Nephron (organoid): ENCODE results near the gene EHD4.

Experiments
- H3K27ac Mint-ChIP-seq, 3 experiments: 2 replicates each; pipeline ENCODE4 v1.8.0; 2020; ENCODE audit warnings: mixed read lengths in 3 of 3, mild to moderate bottlenecking in 2 of 3, moderate library complexity in 1 of 3
- H3K27me3 Mint-ChIP-seq: 2 replicates; pipeline ENCODE4 v1.8.0; 2021; ENCODE audit warnings: low read depth, mild to moderate bottlenecking, moderate library complexity, mixed read lengths
- H3K36me3 Mint-ChIP-seq: 2 replicates; pipeline ENCODE4 v1.8.0; 2020; ENCODE audit warnings: low read depth, mixed read lengths
- H3K4me1 Mint-ChIP-seq: 2 replicates; pipeline ENCODE4 v1.8.0; 2020; ENCODE audit warnings: mixed read lengths
- H3K4me3 Mint-ChIP-seq, 3 experiments: 2 replicates each; pipeline ENCODE4 v1.8.0; 2020; ENCODE audit warnings: mild to moderate bottlenecking in 3 of 3, mixed read lengths in 3 of 3, moderate library complexity in 2 of 3
- H3K9me3 Mint-ChIP-seq: 2 replicates; pipeline ENCODE4 v1.8.0; 2020; ENCODE audit warnings: mixed read lengths
- TF ChIP-seq, protein P1 (sequence below), 3 experiments: fragments of 200-600 bp; sonication (generic); IDR thresholded peaks; one replicate each; pipeline ENCODE4 v1.5.0; 2021; ENCODE audit warnings: antibody characterized with exemption in 3 of 3; ENCODE audit not compliant: unreplicated experiment in 3 of 3

EHD4 gene

DNA sequence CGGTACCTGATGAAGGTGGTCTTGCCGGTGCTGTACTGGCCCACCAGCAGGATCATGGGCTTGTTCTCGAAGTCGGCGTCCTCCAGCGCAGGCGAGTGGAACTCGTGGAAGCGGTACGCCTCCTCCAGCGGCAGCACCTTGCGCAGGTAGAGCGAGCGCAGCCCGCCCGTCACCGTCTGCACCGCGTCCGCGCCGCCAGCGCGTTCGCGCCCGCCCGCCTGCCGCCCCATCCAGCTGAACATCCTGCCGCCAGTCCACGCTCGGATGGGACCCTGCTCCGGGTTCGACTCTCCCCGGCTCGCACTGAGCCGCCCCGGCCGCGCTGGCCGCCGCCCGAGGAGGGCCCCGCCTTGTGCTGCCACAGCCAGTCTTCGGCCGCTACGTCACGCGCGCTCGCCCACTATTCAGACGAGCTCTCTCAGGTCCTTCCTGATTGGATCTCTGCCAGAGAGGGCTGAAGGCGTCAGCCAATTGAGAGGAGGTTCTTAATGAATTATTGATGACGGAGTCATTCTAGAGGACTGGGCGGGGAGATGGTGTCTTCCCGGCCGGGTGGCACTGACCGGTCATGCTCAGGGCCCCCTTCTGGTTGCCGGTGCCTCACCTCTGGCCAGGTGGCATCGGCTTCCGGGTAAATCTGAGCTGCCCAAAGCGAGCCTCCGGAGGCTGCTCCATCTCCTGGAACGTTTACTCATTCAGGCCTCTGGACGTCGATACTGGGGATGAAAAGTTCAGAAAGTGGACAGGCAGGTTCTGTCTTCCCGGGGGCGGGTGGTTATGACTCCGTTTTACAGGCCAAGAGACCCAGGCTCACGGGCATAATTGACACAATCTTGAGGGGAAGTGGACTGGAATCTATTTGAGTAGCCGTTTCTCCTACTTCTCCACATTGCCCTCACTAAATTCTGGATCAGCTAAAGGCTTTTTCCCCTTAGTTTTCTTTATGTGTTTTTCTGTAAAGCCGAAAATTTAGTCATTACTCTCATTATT is at the start of gene EHD4:
Gene EHD4 (minus strand): TSS at position 305 of the 990 bp plus-strand sequence. CDS start 63 bp downstream, at position 242.
- peaks cover 19% of the 10 kb centered on the region for H3K4me1 Mint-ChIP-seq
- peak within 1 kb of the TSS; percentile 62 to 90 (median 70) for H3K27ac Mint-ChIP-seq
- no peaks in the 10 kb centered on the region for H3K36me3 Mint-ChIP-seq
- TF ChIP-seq, protein P1, sequence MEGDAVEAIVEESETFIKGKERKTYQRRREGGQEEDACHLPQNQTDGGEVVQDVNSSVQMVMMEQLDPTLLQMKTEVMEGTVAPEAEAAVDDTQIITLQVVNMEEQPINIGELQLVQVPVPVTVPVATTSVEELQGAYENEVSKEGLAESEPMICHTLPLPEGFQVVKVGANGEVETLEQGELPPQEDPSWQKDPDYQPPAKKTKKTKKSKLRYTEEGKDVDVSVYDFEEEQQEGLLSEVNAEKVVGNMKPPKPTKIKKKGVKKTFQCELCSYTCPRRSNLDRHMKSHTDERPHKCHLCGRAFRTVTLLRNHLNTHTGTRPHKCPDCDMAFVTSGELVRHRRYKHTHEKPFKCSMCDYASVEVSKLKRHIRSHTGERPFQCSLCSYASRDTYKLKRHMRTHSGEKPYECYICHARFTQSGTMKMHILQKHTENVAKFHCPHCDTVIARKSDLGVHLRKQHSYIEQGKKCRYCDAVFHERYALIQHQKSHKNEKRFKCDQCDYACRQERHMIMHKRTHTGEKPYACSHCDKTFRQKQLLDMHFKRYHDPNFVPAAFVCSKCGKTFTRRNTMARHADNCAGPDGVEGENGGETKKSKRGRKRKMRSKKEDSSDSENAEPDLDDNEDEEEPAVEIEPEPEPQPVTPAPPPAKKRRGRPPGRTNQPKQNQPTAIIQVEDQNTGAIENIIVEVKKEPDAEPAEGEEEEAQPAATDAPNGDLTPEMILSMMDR (IDR thresholded peaks at IDR 0.05; ENCODE audit: unreplicated experiment in 3 of 3): peak; percentile 7 to 28 (median 14)
- H3K4me3 Mint-ChIP-seq: peak within 1 kb of the TSS; percentile 89 to 95 (median 94)
- peaks cover 17% of the 10 kb centered on the region for H3K27me3 Mint-ChIP-seq
- no peaks in the 10 kb centered on the region for H3K9me3 Mint-ChIP-seq

DNA sequence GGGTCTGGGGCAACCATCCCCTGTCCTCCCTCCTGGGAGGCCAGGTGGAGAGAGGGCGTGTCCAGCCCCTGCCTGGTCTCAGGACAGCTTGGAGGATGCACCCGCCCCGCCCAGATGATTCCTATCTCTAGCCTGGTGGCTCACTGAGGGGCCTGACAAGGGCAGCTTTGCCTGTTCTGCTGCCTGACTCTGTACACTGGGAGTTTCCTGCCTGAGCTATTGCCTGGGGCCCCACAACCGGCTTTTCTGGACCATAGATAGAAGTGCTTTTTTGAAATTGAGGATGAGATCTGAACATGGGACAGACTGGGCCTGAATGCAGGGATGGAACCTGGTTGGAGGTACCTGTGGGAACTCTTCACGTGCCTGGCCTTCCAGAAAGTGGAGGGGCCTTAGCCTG is 49.2 kb upstream of the EHD4 start:
- peaks cover 20% of the 10 kb centered on the region for H3K4me1 Mint-ChIP-seq
- H3K4me3 Mint-ChIP-seq: no peak overlapping the region
- TF ChIP-seq, protein P1 (IDR thresholded peaks at IDR 0.05; ENCODE audit: unreplicated experiment in 3 of 3): no peak
- no peak overlapping the region for H3K27ac Mint-ChIP-seq
- peaks cover 9% of the 10 kb centered on the region for H3K27me3 Mint-ChIP-seq
- no peaks in the 10 kb centered on the region for H3K36me3 Mint-ChIP-seq
- peaks cover 26% of the 10 kb centered on the region for H3K9me3 Mint-ChIP-seq

DNA sequence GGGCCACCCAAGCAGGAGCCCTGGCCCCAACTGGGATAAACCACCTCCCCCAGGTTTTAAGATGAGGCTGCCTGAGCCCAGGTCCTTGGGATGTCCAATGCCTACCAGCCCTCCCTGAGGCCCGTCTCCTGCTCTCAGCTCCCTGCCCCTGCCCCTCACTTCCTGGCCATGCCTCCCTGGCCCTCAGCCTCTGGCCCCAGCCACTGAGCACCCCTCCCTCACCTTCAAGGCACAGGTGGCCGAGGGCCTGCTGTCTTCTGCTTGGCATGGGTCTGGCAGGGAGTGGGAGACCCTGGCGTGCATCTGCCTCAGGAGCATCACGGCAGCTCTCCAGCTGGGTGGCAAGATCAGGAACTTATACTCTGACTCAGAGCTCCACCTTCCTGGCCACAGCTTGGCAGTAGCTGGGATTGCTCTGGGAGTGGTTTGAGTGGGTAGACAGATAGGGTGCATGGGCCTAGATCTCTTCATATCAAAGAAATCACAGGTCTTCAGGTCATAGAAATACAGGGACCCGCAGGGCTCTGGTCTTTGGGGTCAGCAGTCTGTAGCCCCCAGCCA is 48.4 kb upstream of the EHD4 start, which contains the start of gene PLA2G4E:
Gene PLA2G4E (minus strand): TSS at position 330 of the 561 bp plus-strand sequence. CDS start 12 bp downstream, at position 318.
- no peak within 1 kb of the TSS for H3K27ac Mint-ChIP-seq
- peaks cover 26% of the 10 kb centered on the region for H3K9me3 Mint-ChIP-seq
- peaks cover 20% of the 10 kb centered on the region for H3K4me1 Mint-ChIP-seq

DNA sequence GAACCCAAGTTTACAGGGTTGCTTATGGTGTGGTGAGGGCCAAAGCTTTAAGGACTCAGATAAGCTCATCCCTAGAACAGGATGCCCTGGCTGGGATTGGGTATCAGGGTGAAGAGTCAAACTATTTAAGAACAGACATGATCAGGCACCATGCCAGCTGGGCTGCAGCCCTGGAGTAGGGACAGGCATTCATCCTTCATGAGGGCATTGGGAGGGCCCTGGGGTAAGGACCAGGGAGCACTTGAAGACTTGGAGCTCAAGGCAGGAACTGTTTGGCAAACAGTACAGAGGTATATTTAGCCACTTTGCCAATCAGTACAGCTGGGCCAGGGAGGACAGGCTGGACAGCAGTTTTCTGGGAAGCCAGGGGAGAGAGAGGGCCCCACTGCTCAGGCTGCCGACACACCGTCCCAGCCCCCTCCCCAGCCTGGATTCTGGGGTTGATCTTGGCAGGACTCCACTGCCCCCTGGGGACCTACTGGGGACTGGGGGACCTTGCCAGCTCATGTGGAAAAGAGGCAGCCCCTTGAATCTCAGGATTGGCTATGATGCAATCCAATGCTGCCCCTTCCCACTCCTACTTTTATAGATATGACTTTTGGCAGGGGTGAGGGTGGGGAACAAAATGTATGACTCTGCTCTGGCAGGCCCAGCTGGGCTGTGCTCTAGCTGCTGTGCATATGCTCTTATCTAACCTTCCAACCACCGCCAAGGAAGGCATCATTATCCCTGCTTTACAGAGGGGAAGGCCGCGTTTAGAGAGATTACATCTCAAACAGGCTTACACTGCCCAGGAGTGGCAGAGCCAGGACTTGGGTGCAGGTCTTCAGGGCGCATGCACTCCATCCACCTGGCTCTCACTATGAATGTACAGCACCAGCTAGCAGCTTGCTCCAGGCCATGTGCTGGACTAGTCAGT is 46.2 kb upstream of the EHD4 start:
- no peaks in the 10 kb centered on the region for H3K36me3 Mint-ChIP-seq
- H3K27ac Mint-ChIP-seq: no peak overlapping the region
- peaks cover 21% of the 10 kb centered on the region for H3K27me3 Mint-ChIP-seq
- TF ChIP-seq, protein P1 (IDR thresholded peaks at IDR 0.05; ENCODE audit: unreplicated experiment in 3 of 3): no peak
- peaks cover 20% of the 10 kb centered on the region for H3K4me1 Mint-ChIP-seq
- H3K4me3 Mint-ChIP-seq: no peak overlapping the region
- peaks cover 19% of the 10 kb centered on the region for H3K9me3 Mint-ChIP-seq

More for the DNA sequence above, 48.4 kb upstream of the EHD4 start, which contains the start of gene PLA2G4E:
- H3K27me3 Mint-ChIP-seq: peaks cover 12% of the 10 kb centered on the region
- TF ChIP-seq, protein P1 (IDR thresholded peaks at IDR 0.05; ENCODE audit: unreplicated experiment in 3 of 3): no peak
- H3K4me3 Mint-ChIP-seq: no peak within 1 kb of the TSS
- no peaks in the 10 kb centered on the region for H3K36me3 Mint-ChIP-seq

DNA sequence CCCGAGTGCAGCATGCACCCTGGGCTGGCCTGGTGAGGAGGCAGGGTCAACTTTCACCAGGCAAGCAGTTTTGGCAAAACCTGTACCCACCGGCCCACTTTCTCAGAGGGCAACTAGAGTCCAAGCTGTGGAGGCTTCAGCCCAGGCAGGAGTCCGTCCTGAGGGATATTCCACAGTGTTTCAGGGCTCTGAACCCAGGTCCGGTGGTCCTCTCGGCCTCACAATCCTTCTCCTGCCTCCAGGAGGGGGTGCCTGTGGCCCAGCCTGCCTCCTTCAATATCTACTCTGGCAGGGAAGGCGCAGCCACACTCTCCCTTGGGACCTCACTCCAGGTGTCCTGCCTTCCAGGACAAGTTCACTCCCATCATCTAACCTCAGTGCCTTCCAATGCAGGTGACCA is 44.6 kb upstream of the EHD4 start:
- Mint-ChIP-seq H3K36me3 (no peaks in the 10 kb centered on the region), H3K27me3 (peaks cover 29% of the 10 kb centered on the region), H3K27ac (no peak overlapping the region), H3K9me3 (peaks cover 7% of the 10 kb centered on the region), H3K4me1 (peaks cover 20% of the 10 kb centered on the region), H3K4me3 (no peak overlapping the region)
- TF ChIP-seq, protein P1 (IDR thresholded peaks at IDR 0.05; ENCODE audit: unreplicated experiment in 3 of 3): no peak
